PC-3 (cell line): ENCODE results near the gene ATP5F1E. TPM values are rescaled to one million over a fixed set of nuclear protein-coding genes. Genes with fewer than 3 reads are reported as not detected.

Experiments
- ATAC-seq: fragments of 200-7000 bp; cut with Tn5 transposase; 2 replicates; pipeline ENCODE4 v1.9.1; 2020; ENCODE audit warnings: mild to moderate bottlenecking, moderate library complexity
- BruUV-seq: library from RNA; stranded (reverse); fragments of 400-500 nt; replicated peaks from 2 replicates; lab custom pipeline; 2021; lab: Mats Ljungman, UMichigan
- CTCF ChIA-PET: fragments of 300-600 bp; sonication (Branson Sonifier 250); formaldehyde crosslinking; loops from one replicate; lab custom pipeline; 2022; ENCODE audit warnings: antibody characterized with exemption; lab: Charles Lee
- POLR2A ChIA-PET: fragments of 300-600 bp; sonication (Branson Sonifier 250); formaldehyde crosslinking; loops from one replicate; lab custom pipeline; 2022; ENCODE audit warnings: antibody characterized with exemption; ENCODE audit not compliant: unreplicated experiment; lab: Charles Lee
- DNase-seq: peaks from one replicate; pipeline ENCODE4 v3.0.0-alpha.2; 2015
- H2AFZ ChIP-seq: fragments of 300-600 bp; sonication (generic); 2 replicates; pipeline ENCODE4 v1.6.0; 2016; ENCODE audit warnings: antibody characterized with exemption, low read length
- H3F3A ChIP-seq: fragments of 300-600 bp; sonication (generic); one replicate; pipeline ENCODE4 v1.6.0; 2017; ENCODE audit warnings: antibody characterized with exemption, low read length, control low read depth, mild to moderate bottlenecking; ENCODE audit not compliant: unreplicated experiment
- H3K27ac ChIP-seq: fragments of 300-600 bp; sonication (generic); 2 replicates; pipeline ENCODE4 v1.5.1; 2016; ENCODE audit warnings: mild to moderate bottlenecking, low read length
- H3K27me3 ChIP-seq: fragments of 300-600 bp; sonication (generic); 2 replicates; pipeline ENCODE4 v1.6.1; 2016; ENCODE audit warnings: low read length, mixed read lengths
- H3K36me3 ChIP-seq: fragments of 300-600 bp; sonication (generic); 2 replicates; pipeline ENCODE4 v1.6.1; 2016; ENCODE audit warnings: low read depth, mixed run types, low read length, mixed read lengths
- H3K4me1 ChIP-seq: fragments of 300-600 bp; sonication (generic); 2 replicates; pipeline ENCODE4 v1.5.1; 2016; ENCODE audit warnings: low read length; ENCODE audit not compliant: insufficient read depth
- H3K4me2 ChIP-seq: fragments of 300-600 bp; sonication (generic); 2 replicates; pipeline ENCODE4 v1.6.0; 2016; ENCODE audit warnings: low read length
- H3K4me3 ChIP-seq: fragments of 300-600 bp; sonication (generic); 2 replicates; pipeline ENCODE4 v1.5.1; 2016; ENCODE audit warnings: mild to moderate bottlenecking, low read length, mixed read lengths
- H3K79me2 ChIP-seq: fragments of 300-600 bp; sonication (generic); 2 replicates; pipeline ENCODE4 v1.6.1; 2017; ENCODE audit warnings: low read length, mixed read lengths
- H3K9ac ChIP-seq: fragments of 300-600 bp; sonication (generic); 2 replicates; pipeline ENCODE4 v1.6.0; 2016; ENCODE audit warnings: mild to moderate bottlenecking, low read length
- H3K9me2 ChIP-seq: fragments of 300-600 bp; sonication (generic); replicated peaks from 2 replicates; pipeline ENCODE4 v1.6.1; 2016; ENCODE audit warnings: mixed run types, low read length, mixed read lengths
- H3K9me3 ChIP-seq: fragments of 300-600 bp; sonication (generic); 2 replicates; pipeline ENCODE4 v1.6.1; 2016; ENCODE audit warnings: low read length, mixed read lengths
- H4K20me1 ChIP-seq: fragments of 300-600 bp; sonication (generic); 2 replicates; pipeline ENCODE4 v1.6.1; 2016; ENCODE audit warnings: low read length, mixed read lengths
- CTCF ChIP-seq: fragments of 300-600 bp; sonication (generic); conservative IDR thresholded peaks from 2 replicates; pipeline ENCODE4 v1.5.1; 2017; ENCODE audit warnings: antibody characterized with exemption, low read depth, mild to moderate bottlenecking, low read length
- EZH2 ChIP-seq: fragments of 300-600 bp; sonication (generic); IDR thresholded peaks from one replicate; pipeline ENCODE4 v1.6.1; 2017; ENCODE audit warnings: antibody characterized with exemption, mild to moderate bottlenecking, low read length; ENCODE audit not compliant: unreplicated experiment
- EZH2phosphoT487 ChIP-seq: fragments of 300-600 bp; sonication (generic); IDR thresholded peaks from 2 replicates; pipeline ENCODE4 v1.6.1; 2018; ENCODE audit warnings: mild to moderate bottlenecking, antibody characterized with exemption, low read length, borderline replicate concordance
- intact Hi-C: fragments of 100-400 bp; cut with micrococcal nuclease; formaldehyde crosslinking; loops from 2 replicates; pipeline ENCODE4 v1.9.0; 2023
- total RNA-seq: library from RNA; depleted of rRNA; stranded (reverse); fragments of >200 nt; gene quantifications from 2 replicates; pipeline ENCODE4 v1.2.3, GENCODE V29; 2014

Gene ATP5F1E
- total RNA-seq, 1 experiment from 2014 or later, result 58.5 TPM

DNA sequence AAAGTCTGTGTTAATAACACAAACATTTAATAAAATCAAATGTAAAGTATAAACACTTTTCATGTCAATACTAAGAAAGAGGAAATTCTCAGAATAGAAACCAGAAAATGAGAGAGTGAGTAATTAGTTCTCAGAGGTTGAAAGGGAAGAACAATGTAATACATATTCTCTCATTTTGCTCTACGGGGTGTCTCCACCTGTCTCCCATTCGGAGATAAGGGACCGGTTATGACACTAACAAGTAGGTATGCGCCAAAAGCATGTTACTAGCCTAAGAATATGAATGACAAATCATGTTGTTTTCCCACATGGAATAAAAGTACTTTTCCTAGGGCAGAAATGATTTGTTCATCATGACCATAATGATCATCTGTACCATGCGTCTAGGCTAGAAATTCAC, 46.1 kb upstream of the ATP5F1E start:
- no peak overlapping the region for H3K9ac ChIP-seq
- CTCF ChIA-PET, result no interaction called here
- no TSS peak for BruUV-seq
- H3K9me3 ChIP-seq, result no peaks in the 10 kb centered on the region
- POLR2A ChIA-PET, result no interaction called here
- no peaks in the 10 kb centered on the region for H3F3A ChIP-seq
- H3K27me3 ChIP-seq, result peaks cover 24% of the 10 kb centered on the region; the same call in 1 of the 2 replicates
- H3K4me1 ChIP-seq, result peaks cover 27% of the 10 kb centered on the region
- H4K20me1 ChIP-seq, result no peaks in the 10 kb centered on the region
- H3K79me2 ChIP-seq, result no peaks in the 10 kb centered on the region
- H3K27ac ChIP-seq, result no peak overlapping the region
- ATAC-seq, result no peak
- no peak overlapping the region for H2AFZ ChIP-seq
- no peaks in the 10 kb centered on the region for H3K9me2 ChIP-seq
- DNase-seq, result peak; percentile 51
- no peak for TF ChIP-seq EZH2
- no peak for TF ChIP-seq CTCF
- no peak for TF ChIP-seq EZH2phosphoT487
- intact Hi-C loops, result no loop called here
- H3K4me3 ChIP-seq, result no peak overlapping the region
- no peak overlapping the region for H3K4me2 ChIP-seq
- H3K36me3 ChIP-seq, result no peaks in the 10 kb centered on the region

DNA sequence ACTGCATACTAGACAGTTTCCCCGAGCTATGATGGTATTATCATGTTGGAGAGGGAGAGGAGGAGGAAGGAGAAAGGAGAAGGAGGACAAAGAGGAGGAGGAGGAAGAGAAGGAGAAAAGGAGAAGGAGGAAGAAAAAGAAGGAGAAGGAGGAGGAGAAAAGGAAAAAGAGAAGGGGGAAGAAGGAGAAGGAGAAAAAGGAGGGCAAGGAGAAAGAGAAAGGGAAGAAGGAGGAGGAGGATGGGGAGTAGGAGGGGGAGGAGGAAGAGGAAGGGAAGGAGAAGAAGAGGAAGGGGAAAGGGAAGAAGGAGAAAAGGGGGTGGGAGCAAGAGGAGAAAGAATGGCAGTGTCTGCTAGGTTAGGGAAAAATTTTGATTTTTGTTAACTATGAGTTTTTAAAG, 45.6 kb upstream of the ATP5F1E start:
- no peak for TF ChIP-seq EZH2phosphoT487
- TF ChIP-seq CTCF, result no peak
- TF ChIP-seq EZH2, result no peak
- Histone ChIP-seq H2AFZ (no peak overlapping the region), H3K27me3 (peaks cover 24% of the 10 kb centered on the region; the same call in 1 of the 2 replicates), H4K20me1 (no peaks in the 10 kb centered on the region), H3K79me2 (no peaks in the 10 kb centered on the region), H3K4me3 (no peak overlapping the region), H3K9me2 (no peaks in the 10 kb centered on the region), H3K36me3 (no peaks in the 10 kb centered on the region), H3K4me2 (no peak overlapping the region), H3K4me1 (peaks cover 22% of the 10 kb centered on the region), H3K9me3 (no peaks in the 10 kb centered on the region), H3F3A (no peaks in the 10 kb centered on the region), H3K9ac (no peak overlapping the region), H3K27ac (no peak overlapping the region)
- intact Hi-C loops, result no loop called here
- DNase-seq (no peak), ATAC-seq (no peak)
- BruUV-seq, result no TSS peak
- CTCF ChIA-PET, result no interaction called here
- POLR2A ChIA-PET, result no interaction called here

GRCh38 chr20:59075934-59076508, 43.9 kb upstream of the ATP5F1E start:
- CTCF ChIA-PET, result no interaction called here
- DNase-seq (no peak), ATAC-seq (no peak)
- intact Hi-C loops, result no loop called here
- Histone ChIP-seq H3K9me3 (no peaks in the 10 kb centered on the region), H3K9me2 (no peaks in the 10 kb centered on the region), H3K79me2 (no peaks in the 10 kb centered on the region), H3K27ac (no peak overlapping the region), H3K4me1 (peaks cover 16% of the 10 kb centered on the region), H3K9ac (no peak overlapping the region), H2AFZ (no peak overlapping the region), H3K4me3 (no peak overlapping the region), H3K36me3 (no peaks in the 10 kb centered on the region), H3K27me3 (peaks cover 30% of the 10 kb centered on the region; the same call in 1 of the 2 replicates), H3K4me2 (no peak overlapping the region), H3F3A (no peaks in the 10 kb centered on the region), H4K20me1 (no peaks in the 10 kb centered on the region)
- POLR2A ChIA-PET, result no interaction called here
- no TSS peak for BruUV-seq
- TF ChIP-seq EZH2 (no peak), CTCF (no peak), EZH2phosphoT487 (no peak)
